Measurements from ENCODE around the gene DYNLRB1.

The DYNLRB1 gene

DNA sequence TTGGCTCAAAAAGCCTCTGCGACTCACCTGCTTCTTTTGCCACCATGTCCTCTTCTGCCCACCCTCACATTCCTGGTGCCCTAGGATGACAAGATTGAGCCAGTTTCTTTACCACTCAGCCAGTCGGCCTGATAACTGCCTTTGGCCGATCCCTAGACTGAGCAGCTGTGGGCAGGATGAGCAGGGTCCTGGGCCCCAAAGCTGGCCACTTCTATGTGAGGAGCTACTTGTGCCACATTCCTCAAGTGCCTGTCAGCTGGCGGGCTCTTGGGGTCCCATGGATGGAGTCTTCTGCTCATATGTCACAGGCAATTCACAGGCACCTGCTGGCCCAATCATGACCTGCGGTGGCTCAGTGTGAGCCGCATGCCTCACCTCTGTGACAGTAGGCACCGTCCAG lies 16.5 kb downstream of the DYNLRB1 start:
- no peak for DNase-seq (ENCODE audit: low spot score)

GRCh38 chr20:34534391-34535165 lies 18.4 kb downstream of the DYNLRB1 start:
- DNase-seq (ENCODE audit: low spot score) (no peak), FAIRE-seq (no peak)

More for the DNA sequence above, 16.5 kb downstream of the DYNLRB1 start:
- FAIRE-seq: no peak

- FAIRE-seq: no peak
Measured at GRCh38 chr20:34535301-34535840, 19.1 kb downstream of the DYNLRB1 start.

GRCh38 chr20:34535857-34536256 lies 19.6 kb downstream of the DYNLRB1 start:
- DNase-seq (ENCODE audit: low spot score): no peak

More at GRCh38 chr20:34535301-34535840, 19.1 kb downstream of the DYNLRB1 start:
- DNase-seq (ENCODE audit: low spot score): no peak

GRCh38 chr20:34536798-34537394 lies 20.7 kb downstream of the DYNLRB1 start:
- DNase-seq (ENCODE audit: low spot score) (no peak), FAIRE-seq (no peak)

More at GRCh38 chr20:34535857-34536256, 19.6 kb downstream of the DYNLRB1 start:
- no peak for FAIRE-seq

GRCh38 chr20:34537651-34538050 lies 21.4 kb downstream of the DYNLRB1 start:
- DNase-seq (ENCODE audit: low spot score) (no peak), FAIRE-seq (no peak)

GRCh38 chr20:34538671-34539123 lies 22.5 kb downstream of the DYNLRB1 start:
- peak; percentile 66 for DNase-seq (ENCODE audit: low spot score)

DNA sequence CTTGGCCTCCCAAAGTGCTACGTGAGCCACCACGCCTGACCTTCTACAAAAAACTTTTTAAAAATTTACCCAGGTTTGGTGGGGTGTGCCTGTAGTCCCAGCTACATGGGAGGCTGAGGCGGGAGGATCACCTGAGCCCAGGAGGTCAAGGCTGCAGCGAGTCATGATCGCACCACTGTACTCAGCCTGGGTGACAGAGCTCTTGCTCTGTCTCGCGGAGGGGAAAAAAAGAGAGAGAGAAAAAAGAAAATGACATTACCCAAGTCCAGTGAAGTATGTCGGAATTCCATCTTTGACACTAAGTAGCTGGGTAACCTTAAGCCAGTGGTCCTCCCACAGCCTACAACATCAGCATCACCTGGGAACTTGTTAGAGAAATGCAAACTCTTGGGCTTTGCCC lies 23.5 kb downstream of the DYNLRB1 start:
- DNase-seq (ENCODE audit: low spot score): no peak
- FAIRE-seq: no peak

More at GRCh38 chr20:34538671-34539123, 22.5 kb downstream of the DYNLRB1 start:
- no peak for FAIRE-seq

DNA sequence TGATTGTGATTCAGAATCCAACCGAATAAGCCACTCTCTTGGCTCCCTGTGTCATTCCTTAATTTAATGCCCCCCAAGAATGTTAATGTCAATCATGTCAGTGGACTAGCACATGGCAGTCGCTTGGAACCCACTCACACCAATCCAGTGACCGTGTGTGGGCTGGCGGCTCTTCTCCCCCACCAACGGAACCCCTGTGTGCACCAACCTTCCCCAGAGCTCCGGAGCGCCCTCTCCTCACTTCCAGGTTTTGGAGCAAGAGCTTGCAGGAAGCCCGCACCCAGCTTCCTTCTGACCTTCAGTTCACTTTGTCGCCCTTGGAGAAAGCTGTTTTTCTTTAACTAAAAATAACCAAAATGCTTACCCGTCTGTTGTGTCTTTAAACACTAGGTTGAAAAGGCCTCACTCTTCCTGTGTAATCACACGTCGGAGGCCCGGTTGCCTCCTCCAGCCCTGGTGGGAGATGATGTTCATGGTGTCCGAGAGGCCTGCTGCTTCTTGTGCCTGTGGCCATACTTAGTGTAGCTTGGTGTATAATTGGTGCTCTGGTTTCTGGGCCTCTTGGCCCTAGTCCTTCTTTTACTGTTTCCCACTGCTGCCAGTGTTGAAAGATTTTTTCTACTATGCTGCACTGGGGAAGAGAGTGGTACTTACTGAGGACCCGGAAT lies 24.5 kb downstream of the DYNLRB1 start:
- no peak for FAIRE-seq
- DNase-seq (ENCODE audit: low spot score): no peak

DNA sequence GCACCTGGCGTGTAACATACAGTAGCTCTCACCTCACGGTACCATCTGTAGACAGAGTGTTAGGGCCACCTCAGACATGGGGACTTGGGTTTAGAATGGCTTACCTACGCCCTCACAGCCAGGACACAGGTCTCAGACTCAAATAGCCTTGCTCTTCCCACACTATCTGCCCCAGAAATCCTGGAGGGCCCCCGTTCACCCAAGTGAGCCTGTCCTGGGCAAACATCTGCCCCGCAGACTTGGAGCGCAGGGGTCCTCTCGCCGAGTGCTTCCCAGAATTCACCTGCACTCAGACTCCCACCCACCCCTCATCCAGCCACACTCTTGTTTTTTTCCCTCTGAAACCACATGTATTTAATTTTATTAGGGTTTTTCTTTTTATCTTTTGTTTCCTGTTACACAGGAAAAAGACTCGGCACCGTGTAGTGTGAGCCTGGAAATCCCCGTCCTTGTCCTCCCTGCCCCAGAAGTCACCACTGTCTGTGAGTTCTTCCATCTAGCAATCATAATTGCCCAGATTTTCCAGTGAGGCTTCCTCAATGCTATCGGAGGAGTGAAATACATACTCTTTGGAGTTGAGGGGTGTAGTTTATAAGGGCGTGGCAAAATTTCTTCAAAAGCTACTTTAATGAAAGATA lies 25.2 kb downstream of the DYNLRB1 start:
- DNase-seq (ENCODE audit: low spot score) (no peak), FAIRE-seq (no peak)

DNA sequence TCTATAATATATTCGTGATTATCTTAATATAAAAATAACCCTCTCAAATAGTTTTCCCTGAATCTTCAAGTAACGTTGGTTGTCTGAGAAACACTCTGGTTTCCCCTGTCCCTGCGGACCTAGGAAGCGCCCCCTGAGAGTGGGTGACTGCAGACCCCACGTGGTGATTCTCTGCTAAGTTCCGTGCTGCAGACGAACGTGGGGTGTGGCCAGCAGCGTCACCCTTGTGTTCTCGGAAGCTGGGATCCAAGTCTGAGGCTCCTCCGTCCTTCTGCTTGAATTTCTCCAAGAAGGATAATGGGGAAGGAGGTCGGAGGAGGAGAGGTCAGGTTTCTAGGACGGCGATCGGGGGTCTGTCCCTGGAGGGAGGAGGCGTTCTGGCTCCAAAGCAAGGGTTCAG lies 25.7 kb downstream of the DYNLRB1 start:
- no peak for DNase-seq (ENCODE audit: low spot score)
- no peak for FAIRE-seq

- DNase-seq (ENCODE audit: low spot score): no peak
- no peak for FAIRE-seq
Measured at GRCh38 chr20:34542439-34542838, 26.2 kb downstream of the DYNLRB1 start.

DNA sequence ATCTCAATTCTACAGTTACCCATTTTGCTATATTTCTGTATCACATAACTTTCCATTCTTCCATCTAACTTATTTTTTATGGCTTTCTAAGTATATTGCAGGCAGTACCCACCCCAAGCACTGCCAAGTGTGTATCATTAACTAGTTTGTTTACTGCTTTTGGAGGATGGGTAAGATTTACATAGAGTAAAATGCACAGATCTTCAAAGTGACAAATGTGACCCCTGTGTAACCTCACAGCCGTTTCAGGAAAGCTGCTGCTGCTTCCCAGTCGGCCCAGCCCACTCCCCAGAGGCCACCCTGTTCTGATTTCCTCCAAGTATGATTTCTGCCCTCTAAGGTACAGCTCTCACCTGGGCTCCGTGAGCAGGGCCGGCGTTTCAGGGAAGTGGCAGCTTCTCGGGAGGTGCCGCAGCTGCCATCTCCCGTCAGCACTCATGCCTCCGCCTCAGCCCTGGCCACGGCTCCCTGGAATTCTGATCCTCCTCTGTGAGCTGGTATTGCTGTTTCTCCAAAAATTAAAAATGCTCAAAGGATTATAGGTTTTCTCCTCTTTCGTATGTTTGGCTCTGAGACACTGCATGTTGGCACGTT lies 27.3 kb downstream of the DYNLRB1 start:
- FAIRE-seq: no peak

DNA sequence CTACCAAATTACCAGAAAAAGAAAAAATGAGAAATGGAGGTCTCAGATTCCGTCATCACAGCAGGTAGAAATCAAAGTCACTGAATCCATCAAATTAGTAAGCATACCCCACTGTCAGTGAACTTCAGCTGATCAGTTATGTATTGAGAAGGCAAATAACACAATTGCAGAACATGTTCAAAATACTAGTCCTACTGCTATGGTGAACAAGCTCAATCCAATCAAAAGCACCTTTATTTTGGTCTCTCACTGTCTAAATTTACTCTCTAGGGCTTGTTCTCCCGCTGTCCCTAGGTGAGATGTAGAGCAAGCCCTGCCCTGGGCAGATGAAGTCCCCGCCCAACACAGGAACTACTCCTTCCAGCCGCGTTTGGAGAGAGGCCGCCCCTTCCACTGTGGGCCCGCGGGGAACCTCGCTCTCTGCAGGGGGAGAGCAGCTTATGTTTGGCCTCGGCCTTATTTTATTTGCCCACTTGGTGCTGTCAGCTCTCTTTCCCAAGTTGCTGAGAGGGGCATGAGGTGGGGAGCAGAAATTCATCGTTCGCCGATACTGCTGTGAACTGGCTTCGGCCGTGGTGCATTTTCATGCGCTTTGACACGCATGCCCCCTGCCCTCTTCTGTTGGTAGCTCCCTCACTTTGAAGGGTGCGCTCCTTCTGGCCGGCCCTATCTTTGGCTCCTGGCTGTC lies 28.0 kb downstream of the DYNLRB1 start:
- DNase-seq (ENCODE audit: low spot score) (no peak), FAIRE-seq (no peak)

More for the DNA sequence above, 27.3 kb downstream of the DYNLRB1 start:
- DNase-seq (ENCODE audit: low spot score): no peak

DNA sequence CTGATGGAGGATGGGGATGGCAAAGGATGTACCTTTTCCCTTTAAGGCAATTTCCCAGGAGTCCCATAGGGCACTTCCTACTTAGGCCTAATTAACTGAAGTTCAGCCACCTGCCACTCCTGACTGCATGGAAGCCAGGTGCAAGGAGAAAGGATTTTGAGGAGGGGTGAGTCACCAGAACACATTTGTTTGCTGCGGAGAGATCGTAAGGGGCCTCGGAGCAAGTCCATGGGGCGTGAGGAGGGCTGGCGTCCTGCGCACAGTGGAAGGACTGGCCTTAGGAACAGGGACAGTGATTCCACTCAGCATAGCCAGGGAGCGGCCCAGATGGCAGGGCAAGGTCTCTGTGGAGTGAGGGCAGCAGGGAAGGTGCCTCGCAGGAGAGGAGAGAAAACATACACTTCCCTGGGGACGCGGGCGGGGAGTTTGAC lies 30.5 kb downstream of the DYNLRB1 start:
- no peak for DNase-seq (ENCODE audit: low spot score)

GRCh38 chr20:34547844-34548613 lies 31.8 kb downstream of the DYNLRB1 start:
- FAIRE-seq: no peak
- no peak for DNase-seq (ENCODE audit: low spot score)

More for the DNA sequence above, 30.5 kb downstream of the DYNLRB1 start:
- no peak for FAIRE-seq

DNA sequence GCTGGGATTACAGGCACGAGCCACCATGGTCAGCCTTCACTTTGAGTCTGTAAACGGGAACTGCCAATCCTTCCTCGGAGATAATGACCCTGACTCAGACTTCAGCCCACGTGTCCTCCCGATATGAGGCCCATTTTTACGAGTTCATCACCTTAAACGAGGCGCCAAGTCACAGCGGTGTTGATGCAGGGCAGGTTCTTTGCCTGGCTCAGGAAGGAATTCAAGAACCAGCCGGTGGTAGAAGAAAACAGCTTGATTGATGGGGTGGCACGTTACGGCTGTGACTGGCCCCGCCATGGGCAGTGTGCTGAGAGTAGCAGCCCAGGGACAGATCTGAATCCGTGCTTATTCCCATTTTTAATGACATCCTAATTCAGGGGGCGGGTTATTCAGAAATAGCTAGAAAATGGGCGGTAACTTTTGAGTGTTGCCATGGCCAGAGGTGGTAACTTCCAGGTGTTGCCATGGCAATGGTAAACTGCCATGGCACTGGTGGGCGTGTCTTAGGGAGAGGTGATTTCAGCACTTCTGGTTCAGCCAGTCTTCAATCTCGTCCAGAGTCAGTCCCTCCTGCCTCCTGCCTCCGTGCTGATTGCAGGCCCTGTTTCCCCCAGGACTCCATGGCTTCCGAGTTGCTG lies 33.2 kb downstream of the DYNLRB1 start:
- DNase-seq (ENCODE audit: low spot score): no peak
- FAIRE-seq: no peak

DNA sequence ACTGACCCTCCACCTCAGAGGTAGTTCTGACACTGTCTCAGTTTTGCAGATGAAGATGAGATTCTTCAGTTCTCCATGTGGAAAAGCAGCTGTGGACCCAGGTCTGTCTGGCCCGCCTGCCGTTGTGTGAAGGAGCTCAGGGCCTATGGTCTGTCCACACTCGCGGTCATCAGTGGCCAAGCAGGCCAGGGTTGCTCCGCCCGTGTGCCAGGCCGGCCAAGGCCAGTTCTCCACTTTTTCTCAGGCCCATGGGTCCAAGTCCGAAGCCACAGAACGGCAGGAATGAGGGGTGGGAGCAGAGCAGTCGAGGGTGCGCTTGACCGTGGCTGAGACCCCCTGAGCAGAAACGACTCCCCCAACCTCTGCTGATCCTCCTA lies 33.7 kb downstream of the DYNLRB1 start:
- DNase-seq (ENCODE audit: low spot score) (no peak), FAIRE-seq (no peak)

- no peak for FAIRE-seq
- no peak for DNase-seq (ENCODE audit: low spot score)
Measured at GRCh38 chr20:34552569-34552968, 36.3 kb downstream of the DYNLRB1 start.
